ENCODE measurements around the gene PPME1.
"Not testable (repeated sequence)": the region's sequence is repeated elsewhere in the genome, so short reads cannot be mapped to it uniquely, and the experiment has no call there.

PPME1 gene

GRCh38 chr11:74170694-74171629 lies at the start of gene PPME1, which contains the start of gene C2CD3:
TSS of gene PPME1 (plus strand) at chr11:74171289. CDS start at chr11:74171422, 133 bp downstream.
TSS of gene C2CD3 (minus strand) at chr11:74171002. CDS start at chr11:74170792, 210 bp downstream.
- H3K27me3 ChIP-seq (ENCODE audit: control insufficient read depth in 1 of 2, insufficient read depth in 2 of 2, low read length in 2 of 2), result no peaks in the 10 kb centered on the region
- H3K4me3 ChIP-seq (ENCODE audit: low read depth in 1 of 2, low read length in 2 of 2), result peak within 1 kb of the TSS; percentile 80 to 88
- H3K9me3 ChIP-seq (ENCODE audit: control insufficient read depth in 1 of 2, low read length in 2 of 2), result no peaks in the 10 kb centered on the region
- peaks cover 11 to 19% of the 10 kb centered on the region in 2 donors for H3K36me3 ChIP-seq (ENCODE audit: control insufficient read depth in 1 of 2, insufficient read depth in 2 of 2, low read length in 2 of 2)
- H3K4me1 ChIP-seq (ENCODE audit: control insufficient read depth in 1 of 2, insufficient read depth in 2 of 2, low read length in 2 of 2), result peaks cover 23% of the 10 kb centered on the region in 2 donors
- H3K27ac ChIP-seq (ENCODE audit: low read depth, low read length), result peak within 1 kb of the TSS; percentile 89
- peak within 1 kb of the TSS; percentile 91 to 95 for H3K9ac ChIP-seq (ENCODE audit: low read depth in 1 of 2, low read length in 2 of 2)

- no peak overlapping the region for H3K27ac ChIP-seq (ENCODE audit: low read depth, low read length)
- H3K9me3 ChIP-seq (ENCODE audit: control insufficient read depth in 1 of 2, low read length in 2 of 2), result no peaks in the 10 kb centered on the region
- H3K4me1 ChIP-seq (ENCODE audit: control insufficient read depth in 1 of 2, insufficient read depth in 2 of 2, low read length in 2 of 2), result no peaks in the 10 kb centered on the region
- no peak overlapping the region for H3K9ac ChIP-seq (ENCODE audit: low read depth in 1 of 2, low read length in 2 of 2)
- H3K27me3 ChIP-seq (ENCODE audit: control insufficient read depth in 1 of 2, insufficient read depth in 2 of 2, low read length in 2 of 2), result no peaks in the 10 kb centered on the region
- H3K4me3 ChIP-seq (ENCODE audit: low read depth in 1 of 2, low read length in 2 of 2), result no peak overlapping the region
- peaks cover 0 to 4% of the 10 kb centered on the region in 2 donors for H3K36me3 ChIP-seq (ENCODE audit: control insufficient read depth in 1 of 2, insufficient read depth in 2 of 2, low read length in 2 of 2)
These were observed 49.3 kb upstream of the PPME1 start for GRCh38 chr11:74121804-74122203.

- Histone ChIP-seq H3K36me3 (ENCODE audit: control insufficient read depth in 1 of 2, insufficient read depth in 2 of 2, low read length in 2 of 2) (peaks cover 0 to 4% of the 10 kb centered on the region in 2 donors), H3K27me3 (ENCODE audit: control insufficient read depth in 1 of 2, insufficient read depth in 2 of 2, low read length in 2 of 2) (no peaks in the 10 kb centered on the region), H3K4me1 (ENCODE audit: control insufficient read depth in 1 of 2, insufficient read depth in 2 of 2, low read length in 2 of 2) (no peaks in the 10 kb centered on the region), H3K9ac (ENCODE audit: low read depth in 1 of 2, low read length in 2 of 2) (no peak overlapping the region), H3K27ac (ENCODE audit: low read depth, low read length) (no peak overlapping the region), H3K4me3 (ENCODE audit: low read depth in 1 of 2, low read length in 2 of 2) (no peak overlapping the region), H3K9me3 (ENCODE audit: control insufficient read depth in 1 of 2, low read length in 2 of 2) (no peaks in the 10 kb centered on the region)
These were observed 48.1 kb upstream of the PPME1 start for GRCh38 chr11:74123008-74123448.

GRCh38 chr11:74129121-74129520 lies 42.0 kb upstream of the PPME1 start:
- not testable (repeated sequence) for H3K4me3 ChIP-seq (ENCODE audit: low read depth in 1 of 2, low read length in 2 of 2); H3K9ac ChIP-seq (ENCODE audit: low read depth in 1 of 2, low read length in 2 of 2); H3K27me3 ChIP-seq (ENCODE audit: control insufficient read depth in 1 of 2, insufficient read depth in 2 of 2, low read length in 2 of 2); H3K27ac ChIP-seq (ENCODE audit: low read depth, low read length); H3K9me3 ChIP-seq (ENCODE audit: control insufficient read depth in 1 of 2, low read length in 2 of 2); H3K4me1 ChIP-seq (ENCODE audit: control insufficient read depth in 1 of 2, insufficient read depth in 2 of 2, low read length in 2 of 2)
- H3K36me3 ChIP-seq (ENCODE audit: control insufficient read depth in 1 of 2, insufficient read depth in 2 of 2, low read length in 2 of 2), result peaks cover 4 to 23% of the 10 kb centered on the region in 2 donors

GRCh38 chr11:74132833-74133232 lies 38.3 kb upstream of the PPME1 start:
- H3K27me3 ChIP-seq (ENCODE audit: control insufficient read depth in 1 of 2, insufficient read depth in 2 of 2, low read length in 2 of 2), result no peaks in the 10 kb centered on the region
- no peak overlapping the region for H3K4me3 ChIP-seq (ENCODE audit: low read depth in 1 of 2, low read length in 2 of 2)
- no peak overlapping the region for H3K27ac ChIP-seq (ENCODE audit: low read depth, low read length)
- no peaks in the 10 kb centered on the region for H3K9me3 ChIP-seq (ENCODE audit: control insufficient read depth in 1 of 2, low read length in 2 of 2)
- H3K36me3 ChIP-seq (ENCODE audit: control insufficient read depth in 1 of 2, insufficient read depth in 2 of 2, low read length in 2 of 2), result peaks cover 10 to 36% of the 10 kb centered on the region in 2 donors
- no peak overlapping the region for H3K9ac ChIP-seq (ENCODE audit: low read depth in 1 of 2, low read length in 2 of 2)
- H3K4me1 ChIP-seq (ENCODE audit: control insufficient read depth in 1 of 2, insufficient read depth in 2 of 2, low read length in 2 of 2), result no peaks in the 10 kb centered on the region

GRCh38 chr11:74133436-74133835 lies 37.7 kb upstream of the PPME1 start:
- Histone ChIP-seq H3K9ac (ENCODE audit: low read depth in 1 of 2, low read length in 2 of 2) (no peak overlapping the region), H3K4me3 (ENCODE audit: low read depth in 1 of 2, low read length in 2 of 2) (no peak overlapping the region), H3K4me1 (ENCODE audit: control insufficient read depth in 1 of 2, insufficient read depth in 2 of 2, low read length in 2 of 2) (no peaks in the 10 kb centered on the region), H3K27ac (ENCODE audit: low read depth, low read length) (no peak overlapping the region), H3K27me3 (ENCODE audit: control insufficient read depth in 1 of 2, insufficient read depth in 2 of 2, low read length in 2 of 2) (no peaks in the 10 kb centered on the region), H3K36me3 (ENCODE audit: control insufficient read depth in 1 of 2, insufficient read depth in 2 of 2, low read length in 2 of 2) (peaks cover 15 to 36% of the 10 kb centered on the region in 2 donors), H3K9me3 (ENCODE audit: control insufficient read depth in 1 of 2, low read length in 2 of 2) (no peaks in the 10 kb centered on the region)

GRCh38 chr11:74134661-74135060 lies 36.4 kb upstream of the PPME1 start:
- H3K4me3 ChIP-seq (ENCODE audit: low read depth in 1 of 2, low read length in 2 of 2), result no peak overlapping the region
- no peaks in the 10 kb centered on the region for H3K9me3 ChIP-seq (ENCODE audit: control insufficient read depth in 1 of 2, low read length in 2 of 2)
- peaks cover 15 to 40% of the 10 kb centered on the region in 2 donors for H3K36me3 ChIP-seq (ENCODE audit: control insufficient read depth in 1 of 2, insufficient read depth in 2 of 2, low read length in 2 of 2)
- no peaks in the 10 kb centered on the region for H3K27me3 ChIP-seq (ENCODE audit: control insufficient read depth in 1 of 2, insufficient read depth in 2 of 2, low read length in 2 of 2)
- no peak overlapping the region for H3K27ac ChIP-seq (ENCODE audit: low read depth, low read length)
- no peak overlapping the region for H3K9ac ChIP-seq (ENCODE audit: low read depth in 1 of 2, low read length in 2 of 2)
- H3K4me1 ChIP-seq (ENCODE audit: control insufficient read depth in 1 of 2, insufficient read depth in 2 of 2, low read length in 2 of 2), result no peaks in the 10 kb centered on the region

GRCh38 chr11:74135127-74135840 lies 35.8 kb upstream of the PPME1 start:
- Histone ChIP-seq H3K4me1 (ENCODE audit: control insufficient read depth in 1 of 2, insufficient read depth in 2 of 2, low read length in 2 of 2) (no peaks in the 10 kb centered on the region), H3K9me3 (ENCODE audit: control insufficient read depth in 1 of 2, low read length in 2 of 2) (no peaks in the 10 kb centered on the region), H3K36me3 (ENCODE audit: control insufficient read depth in 1 of 2, insufficient read depth in 2 of 2, low read length in 2 of 2) (peaks cover 15 to 39% of the 10 kb centered on the region in 2 donors), H3K27me3 (ENCODE audit: control insufficient read depth in 1 of 2, insufficient read depth in 2 of 2, low read length in 2 of 2) (no peaks in the 10 kb centered on the region), H3K9ac (ENCODE audit: low read depth in 1 of 2, low read length in 2 of 2) (no peak overlapping the region), H3K4me3 (ENCODE audit: low read depth in 1 of 2, low read length in 2 of 2) (no peak overlapping the region), H3K27ac (ENCODE audit: low read depth, low read length) (no peak overlapping the region)

- no peak overlapping the region for H3K9ac ChIP-seq (ENCODE audit: low read depth in 1 of 2, low read length in 2 of 2)
- no peaks in the 10 kb centered on the region for H3K4me1 ChIP-seq (ENCODE audit: control insufficient read depth in 1 of 2, insufficient read depth in 2 of 2, low read length in 2 of 2)
- no peak overlapping the region for H3K27ac ChIP-seq (ENCODE audit: low read depth, low read length)
- H3K36me3 ChIP-seq (ENCODE audit: control insufficient read depth in 1 of 2, insufficient read depth in 2 of 2, low read length in 2 of 2), result peaks cover 15 to 27% of the 10 kb centered on the region in 2 donors
- no peaks in the 10 kb centered on the region for H3K27me3 ChIP-seq (ENCODE audit: control insufficient read depth in 1 of 2, insufficient read depth in 2 of 2, low read length in 2 of 2)
- H3K4me3 ChIP-seq (ENCODE audit: low read depth in 1 of 2, low read length in 2 of 2), result no peak overlapping the region
- H3K9me3 ChIP-seq (ENCODE audit: control insufficient read depth in 1 of 2, low read length in 2 of 2), result no peaks in the 10 kb centered on the region
These were observed 33.1 kb upstream of the PPME1 start for GRCh38 chr11:74138021-74138420.

- H3K9ac ChIP-seq (ENCODE audit: low read depth in 1 of 2, low read length in 2 of 2), result no peak overlapping the region
- no peaks in the 10 kb centered on the region for H3K4me1 ChIP-seq (ENCODE audit: control insufficient read depth in 1 of 2, insufficient read depth in 2 of 2, low read length in 2 of 2)
- H3K36me3 ChIP-seq (ENCODE audit: control insufficient read depth in 1 of 2, insufficient read depth in 2 of 2, low read length in 2 of 2), result peaks cover 12 to 22% of the 10 kb centered on the region in 2 donors
- H3K4me3 ChIP-seq (ENCODE audit: low read depth in 1 of 2, low read length in 2 of 2), result no peak overlapping the region
- no peaks in the 10 kb centered on the region for H3K9me3 ChIP-seq (ENCODE audit: control insufficient read depth in 1 of 2, low read length in 2 of 2)
- H3K27me3 ChIP-seq (ENCODE audit: control insufficient read depth in 1 of 2, insufficient read depth in 2 of 2, low read length in 2 of 2), result no peaks in the 10 kb centered on the region
- H3K27ac ChIP-seq (ENCODE audit: low read depth, low read length), result no peak overlapping the region
These were observed 32.5 kb upstream of the PPME1 start for GRCh38 chr11:74138572-74138971.
